GM19043 (cell line): ENCODE data around the gene ZNF679.
"Not testable (repeated sequence)": the region's sequence is repeated elsewhere in the genome, so short reads cannot be mapped to it uniquely, and the experiment has no call there.

Experiments used
- ATAC-seq: cut with Tn5 transposase; IDR thresholded peaks from one replicate; pipeline ENCODE4 v1.9.1; 2021; ENCODE audit warnings: low read depth; ENCODE audit not compliant: unreplicated experiment

ZNF679 gene

DNA sequence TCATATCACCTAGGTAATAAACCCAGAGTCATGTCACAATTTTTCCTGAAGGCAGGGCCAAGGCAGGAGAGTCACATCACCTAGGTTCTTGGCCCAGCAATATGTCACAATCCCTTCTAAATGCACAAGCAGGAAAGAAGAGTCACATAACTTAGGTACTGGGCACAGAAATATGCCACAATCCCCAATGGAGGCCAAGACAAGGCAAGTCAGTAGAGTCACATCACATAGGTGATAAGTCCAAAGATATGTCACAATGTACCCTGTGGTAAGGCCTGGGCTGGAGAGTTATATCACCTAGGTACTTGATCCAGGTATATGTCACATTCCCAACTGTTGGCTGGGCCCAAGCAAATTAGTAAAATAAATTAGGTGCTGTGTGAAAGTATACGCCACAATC lies at the start of gene ZNF679:
Gene ZNF679, plus strand, starts transcription at position 301 of the 400 bp plus-strand sequence. CDS start 20,644 bp downstream, outside the sequence.
- not testable (repeated sequence) for ATAC-seq

DNA sequence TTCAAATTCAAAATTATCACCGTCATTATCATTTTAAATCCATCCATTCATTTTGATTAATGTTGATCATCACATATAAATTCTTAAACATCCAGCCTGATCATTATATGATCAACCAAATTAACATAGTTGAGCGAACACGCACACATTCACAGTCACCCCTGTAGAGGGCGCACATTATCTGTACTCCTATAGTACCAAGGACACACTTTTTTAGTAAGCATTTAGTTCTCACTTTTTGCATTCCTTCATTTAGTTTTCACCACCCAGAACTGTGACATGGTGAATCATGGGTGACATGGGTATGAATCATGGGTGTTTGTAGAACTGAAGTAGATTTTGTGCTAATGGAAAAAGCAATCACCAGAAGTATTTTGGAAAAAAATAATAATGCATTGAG lies 47.3 kb upstream of the ZNF679 start:
- no peak for ATAC-seq

DNA sequence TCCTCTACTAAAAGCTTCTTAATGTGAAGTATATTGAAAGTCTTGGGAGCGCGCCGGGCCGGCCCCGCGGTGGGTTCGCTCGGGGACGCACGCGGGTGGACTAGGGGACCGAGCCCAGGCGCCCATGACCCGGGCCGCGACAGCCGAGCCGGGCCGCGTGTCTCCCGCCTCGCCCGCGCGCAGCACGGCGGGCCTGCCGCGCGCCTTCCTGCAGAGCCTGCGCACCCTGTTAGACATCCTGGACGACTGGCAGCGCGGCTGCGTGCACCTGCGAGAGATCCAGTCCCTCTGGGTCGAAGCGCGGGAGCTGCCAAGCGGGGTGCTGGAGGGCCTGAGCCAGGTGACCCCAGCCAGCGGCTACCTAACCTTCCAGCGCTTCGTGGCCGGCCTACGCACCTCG lies 46.7 kb upstream of the ZNF679 start:
- ATAC-seq = no peak

DNA sequence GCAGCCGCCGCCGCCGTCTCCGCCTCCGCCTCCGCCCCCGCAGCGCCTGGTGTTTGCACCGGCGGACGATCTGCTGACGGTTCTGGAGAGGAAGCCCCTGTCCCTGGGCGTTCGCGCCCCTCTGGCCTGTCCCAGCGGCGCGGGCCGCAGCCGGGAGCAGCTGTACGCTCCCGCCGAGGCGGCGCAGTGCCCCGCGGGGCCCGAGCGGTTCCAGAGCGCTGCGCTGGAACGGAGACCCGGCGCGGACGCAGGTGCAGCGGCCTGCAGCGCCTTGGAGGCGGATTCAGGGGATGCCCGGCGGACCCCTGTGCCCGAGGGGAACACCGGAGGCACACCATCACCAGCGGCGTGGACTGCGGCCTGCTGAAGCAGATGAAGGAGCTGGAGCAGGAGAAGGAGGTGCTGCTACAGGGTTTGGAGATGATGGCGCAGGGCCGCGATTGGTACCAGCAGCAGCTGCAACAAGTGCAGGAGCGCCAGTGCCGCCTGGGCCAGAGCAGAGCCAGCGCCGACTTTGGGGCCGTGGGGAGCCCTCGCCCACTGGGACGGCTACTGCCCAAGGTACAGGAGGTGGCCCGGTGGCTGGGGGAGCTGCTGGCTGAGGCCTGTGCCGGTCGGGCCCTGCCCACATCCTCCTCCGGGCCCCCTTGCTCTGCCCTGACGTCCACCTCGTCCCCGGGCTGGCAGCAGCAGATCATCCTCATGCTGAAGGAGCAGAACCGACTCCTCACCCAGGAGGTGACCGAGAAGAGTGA lies 46.1 kb upstream of the ZNF679 start:
- ATAC-seq = no peak

DNA sequence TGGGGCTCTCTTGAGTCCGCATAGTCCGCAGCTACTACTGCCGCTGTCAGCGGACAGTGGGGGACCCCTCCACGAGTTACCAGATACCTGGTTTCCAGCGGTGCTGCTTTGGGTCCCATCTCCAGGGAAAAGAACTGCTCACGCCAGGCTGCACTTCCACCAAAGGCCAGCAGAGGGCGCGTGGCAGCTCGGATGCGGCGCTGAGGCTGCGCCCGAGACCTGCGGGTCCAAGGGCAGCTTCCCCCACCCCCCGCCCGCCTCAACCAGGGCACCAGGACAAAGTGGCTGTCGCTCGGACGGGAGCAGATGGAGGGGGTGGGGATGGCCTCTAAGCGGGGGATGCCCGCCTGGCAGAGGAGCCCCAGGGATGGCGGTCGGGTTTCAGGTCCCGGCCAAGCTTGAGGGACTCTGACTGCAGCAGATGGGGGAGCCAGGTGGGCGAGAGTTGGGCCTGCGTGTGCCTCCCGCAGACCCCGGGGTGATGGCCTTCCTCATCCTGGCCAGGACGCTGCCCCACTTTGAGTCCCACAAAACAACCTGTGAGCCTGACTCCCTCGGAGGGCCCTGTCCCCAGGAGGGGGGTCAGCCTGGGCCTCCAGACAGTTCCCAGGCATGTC lies 45.0 kb upstream of the ZNF679 start:
- ATAC-seq = no peak

DNA sequence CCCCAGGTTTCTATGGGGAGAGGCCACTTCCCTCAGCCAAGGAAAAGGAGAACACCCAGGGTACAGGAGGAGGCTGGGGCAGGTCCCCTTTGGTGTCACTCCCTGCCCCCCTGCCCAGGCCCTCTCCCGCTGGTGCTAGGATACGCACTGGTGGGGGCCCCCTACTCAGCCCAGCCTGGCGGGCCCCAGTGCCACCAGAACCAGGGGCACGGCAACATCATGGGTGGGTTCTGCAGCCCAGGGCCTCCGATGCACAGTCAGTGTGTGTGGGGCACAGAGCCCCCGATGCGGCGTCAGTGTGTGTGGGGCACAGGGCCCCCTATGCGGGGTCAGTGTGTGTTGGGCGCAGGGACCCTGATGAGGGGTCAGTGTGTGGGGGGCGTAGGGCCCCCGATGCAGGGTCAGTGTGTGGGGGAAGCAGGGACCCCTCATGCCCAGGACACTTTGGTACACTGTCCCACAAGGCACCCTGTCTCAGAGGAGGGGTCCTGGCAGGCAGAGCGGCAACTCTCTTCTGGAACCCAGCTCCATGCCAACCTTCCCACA lies 44.4 kb upstream of the ZNF679 start:
- no peak for ATAC-seq

DNA sequence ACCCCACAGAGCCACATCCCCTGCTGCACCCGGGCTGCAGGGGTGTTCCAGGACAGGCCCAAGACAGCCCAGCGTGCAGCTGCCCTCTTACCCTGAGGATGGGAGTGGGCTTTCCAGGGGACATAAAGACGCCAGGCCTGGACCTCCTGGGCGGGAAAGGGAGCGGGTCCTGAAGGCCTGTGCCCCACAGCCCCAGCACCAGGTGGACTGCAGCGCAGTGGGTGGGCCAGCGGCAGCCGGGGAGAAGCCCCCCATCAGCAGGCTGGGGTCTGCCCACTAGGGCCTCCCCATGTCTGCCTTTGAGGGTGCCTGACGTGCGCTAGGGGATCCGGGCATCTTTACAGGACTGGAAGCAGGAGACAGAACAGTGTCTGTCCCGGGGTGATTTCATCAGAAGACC lies 43.9 kb upstream of the ZNF679 start:
- ATAC-seq = no peak

DNA sequence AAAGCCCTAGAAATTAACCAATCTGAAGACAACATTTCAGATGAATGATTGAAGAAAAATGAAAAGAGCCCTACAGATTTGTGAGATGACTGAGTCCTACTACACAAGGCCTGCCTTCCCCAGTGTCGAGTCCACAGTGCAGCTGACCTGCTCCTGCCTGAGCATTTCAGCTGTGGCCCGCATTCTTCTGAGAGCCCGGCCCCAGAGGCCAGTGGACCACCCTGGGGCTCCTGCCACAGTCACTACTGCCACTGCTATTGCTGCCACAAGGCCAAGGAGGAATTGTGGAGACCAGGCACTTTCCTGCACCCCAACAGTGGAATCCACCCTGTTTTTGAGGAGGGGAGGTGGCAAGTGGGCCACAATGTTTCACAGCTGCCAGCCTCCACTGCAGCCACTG lies 40.9 kb upstream of the ZNF679 start:
- ATAC-seq = no peak

DNA sequence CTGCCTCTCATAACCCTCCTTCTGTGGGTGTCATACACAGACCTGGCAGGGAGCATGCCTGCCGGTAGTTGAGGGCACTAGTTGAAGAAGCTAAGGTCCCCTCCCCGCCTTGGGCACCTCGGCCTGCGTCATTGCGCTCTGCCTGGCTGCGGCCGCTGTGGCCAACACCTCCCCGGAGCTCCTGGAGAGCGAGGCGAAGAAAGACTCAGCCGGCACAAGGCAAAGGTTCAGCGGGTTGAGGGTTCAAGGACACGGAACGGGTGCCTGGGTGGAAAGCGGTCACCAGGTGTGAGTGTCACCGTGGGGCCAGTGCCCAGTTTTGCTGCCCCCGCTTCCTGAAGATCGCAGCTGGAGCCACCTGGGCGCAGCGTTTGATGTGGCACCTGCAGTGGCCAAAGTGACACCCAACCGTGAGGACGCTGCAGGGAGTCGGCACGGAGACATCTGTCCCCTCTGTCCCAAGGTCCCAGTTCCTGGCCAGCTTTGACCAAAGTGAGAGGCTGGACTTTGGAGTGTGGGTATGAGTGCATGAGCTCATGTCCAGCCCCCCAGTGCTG lies 36.0 kb upstream of the ZNF679 start:
- no peak for ATAC-seq

DNA sequence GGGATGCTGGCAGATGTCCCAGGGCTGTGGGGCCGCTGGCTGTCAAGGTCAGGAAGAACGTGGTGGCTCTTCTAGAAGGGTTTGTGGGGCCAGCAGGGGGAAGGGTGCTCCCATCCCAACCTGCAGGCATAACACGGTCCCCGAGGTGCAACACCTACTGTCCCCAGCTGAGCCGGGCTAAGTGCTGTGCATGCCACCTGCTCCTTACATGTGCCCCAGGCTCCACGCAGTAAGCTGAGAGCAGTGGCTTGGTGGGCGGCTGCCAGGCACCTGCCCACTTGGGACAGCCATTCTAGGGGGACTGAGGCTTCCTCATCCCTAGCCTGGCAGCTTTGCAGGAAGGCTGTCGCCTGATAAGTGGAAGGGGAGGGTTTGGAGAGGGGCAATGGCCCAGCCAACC lies 35.5 kb upstream of the ZNF679 start:
- no peak for ATAC-seq

DNA sequence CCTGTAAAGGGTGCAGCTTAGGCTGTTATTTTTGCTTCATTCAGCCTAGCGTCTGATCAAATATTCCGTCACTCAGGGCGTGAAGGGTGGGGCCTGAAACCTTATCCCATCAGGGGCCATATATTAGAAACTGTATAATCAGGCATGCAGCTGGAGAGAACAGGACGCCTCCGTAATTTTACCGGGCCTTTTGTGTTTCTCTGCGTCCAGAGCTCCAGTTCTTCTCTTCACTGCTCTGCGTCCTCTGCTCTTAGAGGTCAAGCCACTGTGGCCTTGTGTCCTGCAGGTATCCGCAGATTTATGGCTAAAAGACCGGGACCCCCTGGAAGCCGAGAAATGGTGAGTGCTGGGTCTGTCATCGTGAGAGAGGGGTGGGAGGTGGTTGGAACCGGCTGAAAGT lies 21.4 kb upstream of the ZNF679 start, which contains the start of gene ZNF735:
Gene ZNF735, plus strand, starts transcription at position 301 of the 400 bp plus-strand sequence. Its CDS starts 0 bp downstream, at position 301.
- no peak for ATAC-seq

DNA sequence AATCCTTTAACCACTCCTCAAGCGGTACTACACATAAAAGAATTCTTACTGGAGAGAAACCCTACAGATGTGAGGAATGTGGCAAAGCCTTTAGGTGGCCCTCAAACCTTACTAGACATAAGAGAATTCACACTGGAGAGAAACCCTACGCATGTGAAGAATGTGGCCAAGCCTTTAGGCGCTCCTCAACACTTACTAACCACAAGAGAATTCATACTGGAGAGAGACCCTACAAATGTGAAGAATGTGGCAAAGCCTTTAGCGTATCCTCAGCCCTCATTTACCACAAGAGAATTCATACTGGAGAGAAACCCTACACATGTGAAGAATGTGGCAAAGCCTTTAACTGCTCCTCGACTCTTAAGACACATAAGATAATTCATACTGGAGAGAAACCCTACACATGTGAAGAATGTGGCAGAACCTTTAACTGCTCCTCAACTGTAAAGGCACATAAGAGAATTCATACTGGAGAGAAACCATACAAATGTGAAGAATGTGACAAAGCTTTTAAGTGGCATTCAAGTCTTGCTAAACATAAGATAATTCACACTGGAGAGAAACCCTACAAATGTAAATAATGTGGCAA lies 8.5 kb upstream of the ZNF679 start:
- ATAC-seq = not testable (repeated sequence)

DNA sequence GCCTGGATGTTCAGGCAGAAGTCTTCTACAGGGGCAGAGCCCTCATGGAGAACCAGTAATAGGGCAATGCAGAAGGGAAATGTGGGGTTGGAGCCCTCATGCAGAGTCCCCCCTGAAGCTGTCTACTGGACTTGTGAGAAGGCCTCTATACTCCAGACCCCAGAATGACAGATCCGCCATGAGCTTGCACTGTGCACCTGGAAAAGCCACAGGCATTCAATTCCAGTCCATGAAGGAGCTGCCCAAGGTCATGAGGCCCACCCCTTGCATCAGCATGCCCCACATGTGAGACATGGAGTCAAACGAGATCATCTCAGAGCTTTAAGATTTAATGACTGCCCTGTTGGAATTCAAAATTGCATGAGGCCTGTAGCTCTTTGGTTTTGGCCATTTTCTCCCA lies 4.9 kb upstream of the ZNF679 start:
- no peak for ATAC-seq

DNA sequence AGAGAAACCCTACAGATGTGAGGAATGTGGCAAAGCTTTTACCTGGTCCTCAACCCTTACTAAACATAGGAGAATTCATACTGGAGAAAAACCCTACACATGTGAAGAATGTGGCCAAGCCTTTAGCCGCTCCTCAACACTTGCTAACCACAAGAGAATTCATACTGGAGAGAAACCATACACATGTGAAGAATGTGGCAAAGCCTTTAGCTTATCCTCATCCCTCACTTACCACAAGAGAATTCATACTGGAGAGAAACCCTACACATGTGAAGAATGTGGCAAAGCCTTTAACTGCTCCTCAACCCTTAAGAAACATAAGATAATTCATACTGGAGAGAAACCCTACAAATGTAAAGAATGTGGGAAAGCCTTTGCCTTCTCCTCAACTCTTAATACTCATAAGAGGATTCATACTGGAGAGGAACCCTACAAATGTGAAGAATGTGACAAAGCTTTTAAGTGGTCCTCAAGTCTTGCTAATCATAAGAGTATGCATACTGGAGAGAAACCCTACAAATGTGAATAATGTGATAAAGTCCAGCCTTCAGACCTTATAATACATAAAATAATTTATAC lies 38.2 kb downstream of the ZNF679 start:
- ATAC-seq = no peak

DNA sequence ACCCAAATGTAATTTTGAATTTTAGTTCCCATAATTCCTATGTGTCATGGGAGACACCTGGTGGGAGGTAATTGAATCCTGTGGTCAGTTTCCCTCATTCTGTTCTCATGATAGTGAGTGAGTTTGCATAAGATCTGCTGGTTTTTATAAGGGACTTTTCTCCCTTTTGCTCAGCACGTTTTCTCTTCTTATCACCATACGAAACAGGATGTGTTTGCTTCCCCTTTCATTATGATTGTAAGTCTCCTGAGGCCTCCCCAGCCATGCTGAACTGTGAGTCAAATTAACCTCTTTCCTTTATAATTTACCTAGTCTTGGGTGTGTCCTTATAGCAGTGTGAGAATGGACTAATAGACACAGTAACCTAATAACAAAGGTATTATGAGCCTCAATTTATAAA lies 49.4 kb downstream of the ZNF679 start:
- no peak for ATAC-seq

DNA sequence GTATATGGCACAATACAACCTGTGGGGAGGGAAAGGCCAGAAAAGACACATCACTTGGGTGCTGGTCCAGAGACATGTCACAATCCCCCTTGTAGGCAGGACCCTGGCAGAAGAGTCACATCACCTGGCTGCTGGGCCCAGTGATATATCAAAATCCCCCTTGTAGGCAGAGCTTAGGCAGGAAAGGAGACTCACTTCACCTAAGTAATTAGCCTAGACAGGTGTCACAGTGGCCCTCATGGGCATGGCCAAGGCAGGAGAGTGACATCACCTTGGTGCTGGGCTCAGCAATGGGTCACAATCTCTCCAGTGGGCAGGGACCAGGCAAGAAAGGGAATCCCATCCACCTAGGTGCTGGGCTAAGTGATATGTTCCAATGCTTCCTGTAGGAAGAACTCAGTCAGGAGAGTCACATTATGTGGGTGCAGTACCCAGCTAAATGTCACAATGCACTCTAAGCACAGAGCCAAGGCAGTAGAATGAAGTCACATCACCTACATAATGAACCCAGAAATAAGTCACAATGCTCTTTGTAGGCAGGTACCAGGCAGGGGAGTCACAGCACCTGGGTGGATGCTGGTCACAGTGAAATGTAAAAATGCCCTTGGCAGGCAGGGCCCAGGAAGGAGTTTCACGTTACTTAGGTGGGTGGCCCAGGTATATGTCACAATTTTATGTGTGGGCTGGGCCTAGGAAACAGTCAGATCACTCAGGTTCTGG lies 66.6 kb downstream of the ZNF679 start:
- no peak for ATAC-seq

DNA sequence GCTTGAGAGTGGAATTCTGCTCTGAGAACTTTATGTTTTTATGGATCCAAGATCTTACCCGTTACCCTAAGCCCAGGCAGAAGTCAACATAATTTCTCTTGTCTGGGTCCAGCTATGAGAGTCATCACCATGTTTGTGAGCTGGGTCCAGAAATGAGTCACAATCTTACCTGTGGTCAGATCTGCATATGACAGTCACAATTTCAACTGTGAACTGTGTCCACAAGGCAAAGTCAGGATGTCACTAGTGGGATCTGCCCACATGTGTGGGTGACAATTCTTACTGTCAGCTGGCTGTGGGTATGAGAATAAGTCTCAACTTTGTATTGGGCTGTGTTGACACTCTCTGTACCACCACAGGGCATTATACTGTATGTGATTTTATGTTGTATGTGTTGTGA lies 69.1 kb downstream of the ZNF679 start:
- not testable (repeated sequence) for ATAC-seq

DNA sequence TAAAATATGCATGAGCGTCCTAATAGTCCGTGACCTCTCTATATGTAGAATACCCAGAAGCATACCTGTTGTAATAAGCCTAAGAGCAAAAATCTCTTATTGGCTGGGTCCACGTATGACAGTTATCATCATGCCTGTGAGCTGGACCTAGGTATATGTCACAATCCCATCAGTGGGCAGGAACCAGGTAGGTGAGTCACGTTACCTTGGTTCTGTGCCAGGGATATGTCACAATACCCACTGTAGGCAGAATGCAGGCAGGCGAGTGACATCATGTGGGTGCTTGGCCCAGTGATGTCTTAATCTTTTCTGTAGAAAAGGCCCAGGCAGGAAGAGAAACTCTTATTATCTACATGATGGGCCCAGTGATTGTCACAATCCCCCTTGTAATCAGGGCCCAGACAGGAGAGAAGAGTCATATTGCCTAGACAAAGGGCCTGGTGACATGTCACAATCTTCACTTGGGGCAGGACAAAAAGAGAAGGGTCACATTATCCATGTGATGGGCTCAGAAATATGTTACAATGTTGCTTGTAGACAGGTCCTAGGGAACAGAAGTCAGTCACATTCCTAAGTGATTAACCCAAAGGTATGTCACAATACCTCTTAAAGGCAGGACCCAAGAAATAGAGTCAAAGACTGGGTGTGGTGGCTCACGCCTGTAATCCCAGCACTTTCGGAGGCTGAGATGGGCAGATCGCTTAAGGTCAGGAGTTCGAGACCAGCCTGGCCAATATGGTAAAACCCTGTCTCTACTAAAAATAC lies 72.5 kb downstream of the ZNF679 start:
- no peak for ATAC-seq

DNA sequence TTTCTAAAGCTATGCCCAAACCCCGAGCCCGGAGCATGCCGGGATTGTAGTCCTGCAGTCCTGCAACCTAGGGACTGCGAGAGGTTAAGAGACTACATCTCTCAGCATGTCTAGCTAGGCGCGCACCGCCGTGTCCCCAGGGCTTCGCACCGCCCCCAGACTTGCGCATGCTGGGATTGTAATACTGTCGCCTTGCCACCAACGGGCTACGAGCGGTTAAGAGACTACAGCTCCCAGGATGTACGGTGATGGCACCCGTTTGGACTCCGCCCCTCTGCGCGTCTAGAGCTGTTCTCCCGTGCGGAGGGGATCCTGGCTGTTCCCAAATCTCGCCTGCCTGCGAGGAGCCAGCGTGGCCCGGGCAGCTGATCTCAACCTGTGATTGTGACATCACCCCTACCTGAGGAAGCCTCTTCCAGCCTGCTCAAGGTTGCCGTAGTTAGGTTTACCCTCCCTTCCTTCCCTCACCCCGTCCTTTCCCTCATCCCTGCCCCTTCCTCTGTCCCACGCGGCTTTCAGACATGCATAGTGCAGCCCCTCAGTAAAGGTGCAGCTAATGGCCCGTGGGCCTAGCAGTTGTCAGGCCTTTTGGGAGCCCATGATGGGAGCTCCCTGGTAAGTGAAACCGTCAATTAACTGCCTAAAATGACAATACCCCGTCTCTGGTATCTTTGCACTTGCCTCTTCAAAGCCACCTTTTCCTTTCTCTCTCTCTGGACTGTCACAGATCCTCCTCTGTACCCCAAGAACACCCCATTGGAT lies 79.2 kb downstream of the ZNF679 start:
- peak; percentile 97 for ATAC-seq
